Endothelial cell of umbilical vein (primary cell): ENCODE results near the gene SHISA9. TPM values are rescaled to one million over a fixed set of nuclear protein-coding genes. Genes with fewer than 3 reads are reported as not detected.

Experiments used
- BruUV-seq: library from RNA; stranded (reverse); fragments of 400-500 nt; replicated peaks from 2 replicates; lab custom pipeline; 2021; lab: Mats Ljungman, UMichigan
- CTCF ChIA-PET: fragments of 300-600, 350-600 bp; sonication (Branson Sonifier 250); formaldehyde crosslinking; loops from one replicate; lab custom pipeline; 2021; ENCODE audit warnings: antibody characterized with exemption, inconsistent platforms; lab: Charles Lee
- POLR2A ChIA-PET: fragments of 300-600, 350-600 bp; sonication (Branson Sonifier 250); formaldehyde crosslinking; loops from one replicate; lab custom pipeline; 2021; ENCODE audit warnings: antibody characterized with exemption, inconsistent platforms; lab: Charles Lee
- DNase-seq: peaks from one replicate; pipeline ENCODE4 v3.0.0-alpha.2; 2011; ENCODE audit warnings: low read depth, low spot score
- FAIRE-seq: peaks from 2 replicates; lab custom pipeline; 2011; peaks lifted over from hg19 to GRCh38; lab: Jason Lieb, UNC
- H2AFZ ChIP-seq: 2 replicates; pipeline ENCODE4 v1.6.0; 2012; ENCODE audit warnings: low read depth, low read length, control low read depth, inconsistent platforms
- H3K27ac ChIP-seq: 2 replicates; pipeline ENCODE4 v1.5.1; 2011; ENCODE audit warnings: low read depth, mild to moderate bottlenecking, control low read depth, low read length, moderate library complexity; ENCODE audit not compliant: insufficient read depth
- H3K27me3 ChIP-seq, 2 experiments: 2 replicates each; pipeline versions ENCODE4 v1.6.0 to v1.6.1; 2011; ENCODE audit warnings: low read length in 2 of 2, mixed read lengths in 1 of 2; ENCODE audit not compliant: control insufficient read depth in 2 of 2, insufficient read depth in 2 of 2
- H3K36me3 ChIP-seq, 2 experiments: 2 replicates in 1 of 2; 3 replicates in 1 of 2; pipeline ENCODE4 v1.5.1; 2011; ENCODE audit warnings: low read length in 2 of 2, mild to moderate bottlenecking in 1 of 2, moderate library complexity in 1 of 2; ENCODE audit not compliant: control insufficient read depth in 2 of 2, insufficient read depth in 2 of 2; ENCODE audit errors: extremely low read depth in 1 of 2
- H3K4me1 ChIP-seq: 3 replicates; pipeline ENCODE4 v1.5.1; 2011; ENCODE audit warnings: mild to moderate bottlenecking, low read length; ENCODE audit not compliant: control insufficient read depth, insufficient read depth; ENCODE audit errors: extremely low read depth
- H3K4me2 ChIP-seq: 2 replicates; pipeline ENCODE4 v1.6.1; 2011; ENCODE audit warnings: low read length, control low read depth, mixed read lengths; ENCODE audit not compliant: insufficient read depth
- H3K4me3 ChIP-seq, 3 experiments: fragments of 200-600 bp in 1 of 3; sonication (generic), shearing (Covaris generic) in 1 of 3; replicated peaks in 1 of 3; 2 replicates each; pipeline ENCODE4 v1.5.1; 2011 to 2016; ENCODE audit warnings: control low read depth in 3 of 3, low read length in 3 of 3, mild to moderate bottlenecking in 2 of 3, inconsistent platforms in 1 of 3, low read depth in 1 of 3, moderate library complexity in 1 of 3; ENCODE audit not compliant: insufficient read depth in 1 of 3
- H3K79me2 ChIP-seq: 2 replicates; pipeline ENCODE4 v1.6.0; 2012; ENCODE audit warnings: low read length, inconsistent platforms; ENCODE audit not compliant: control insufficient read depth, insufficient read depth
- H3K9ac ChIP-seq: replicated peaks from 2 replicates; pipeline ENCODE3; 2011; ENCODE audit warnings: low read length, control low read depth; ENCODE audit not compliant: insufficient read depth; ENCODE audit errors: extremely low read depth
- H3K9me1 ChIP-seq: replicated peaks from 3 replicates; pipeline ENCODE4 v1.6.0; 2011; ENCODE audit warnings: mild to moderate bottlenecking, low read length; ENCODE audit not compliant: control insufficient read depth, insufficient read depth; ENCODE audit errors: extremely low read depth
- H3K9me3 ChIP-seq: replicated peaks from 2 replicates; pipeline ENCODE4 v1.5.1; 2012; ENCODE audit warnings: low read length, inconsistent platforms; ENCODE audit not compliant: control insufficient read depth, insufficient read depth
- H4K20me1 ChIP-seq: replicated peaks from 2 replicates; pipeline ENCODE3; 2011; ENCODE audit warnings: mild to moderate bottlenecking, low read length; ENCODE audit not compliant: control insufficient read depth, insufficient read depth; ENCODE audit errors: extremely low read depth
- CTCF ChIP-seq, 2 donors: IDR thresholded peaks; 1 replicate in 1 of 2; 2 replicates in 1 of 2; pipeline ENCODE4 v1.5.1; 2011; ENCODE audit warnings: low read length in 2 of 2, mild to moderate bottlenecking in 2 of 2, moderate library complexity in 2 of 2, control low read depth in 1 of 2, inconsistent platforms in 1 of 2, low read depth in 1 of 2; ENCODE audit not compliant: insufficient read depth in 1 of 2; ENCODE audit errors: extremely low read depth in 1 of 2
- EZH2 ChIP-seq: IDR thresholded peaks from 2 replicates; pipeline ENCODE4 v1.6.1; 2012; ENCODE audit warnings: borderline replicate concordance, low read depth, mild to moderate bottlenecking, moderate library complexity, low read length, inconsistent platforms; ENCODE audit not compliant: severe bottlenecking
- FOS ChIP-seq: IDR thresholded peaks from 2 replicates; pipeline ENCODE4 v1.6.1; 2011; ENCODE audit warnings: mild to moderate bottlenecking, low read length, moderate library complexity, borderline replicate concordance; ENCODE audit not compliant: insufficient read depth
- GATA2 ChIP-seq: IDR thresholded peaks from 2 replicates; pipeline ENCODE4 v1.7.0; 2011; ENCODE audit warnings: low read depth, mild to moderate bottlenecking, moderate library complexity, mixed read lengths, low read length; ENCODE audit not compliant: insufficient read length, insufficient read depth
- JUN ChIP-seq: IDR thresholded peaks from 2 replicates; pipeline ENCODE4 v1.6.1; 2011; ENCODE audit warnings: borderline replicate concordance, low read depth; ENCODE audit not compliant: insufficient read length, insufficient read depth
- MAX ChIP-seq: IDR thresholded peaks from 2 replicates; pipeline ENCODE4 v1.6.1; 2011; ENCODE audit not compliant: insufficient read depth, insufficient read length
- MYC ChIP-seq: IDR thresholded peaks from one replicate; pipeline ENCODE4 v1.6.1; 2011; ENCODE audit warnings: mild to moderate bottlenecking, low read depth, low read length
- POLR2A ChIP-seq: IDR thresholded peaks from 2 replicates; pipeline ENCODE4 v1.6.1; 2012; ENCODE audit warnings: low read depth, mild to moderate bottlenecking, control low read depth, low read length
- POLR2AphosphoS5 ChIP-seq: IDR thresholded peaks from 2 replicates; pipeline ENCODE4 v1.6.1; 2012; ENCODE audit warnings: low read depth, mild to moderate bottlenecking, control low read depth, low read length, moderate library complexity; ENCODE audit not compliant: insufficient read depth
- dilution Hi-C: fragments of 300-500 bp; cut with MboI; formaldehyde crosslinking; loops from one replicate; pipeline ENCODE4 v1.15.0; 2019; ENCODE audit warnings: low sequenced_read_pairs; ENCODE audit not compliant: extremely low pct_ligation_motif_present
- intact Hi-C: fragments of 100-400 bp; cut with micrococcal nuclease; formaldehyde crosslinking; loops from one replicate; pipeline ENCODE4 v1.10.0; 2022
- polyA plus RNA-seq, 4 experiments: library from polyadenylated mRNA; depleted of rRNA in 3 of 4; stranded (reverse) in 3 of 4; unstranded in 1 of 4; fragments of >200 nt; gene quantifications; 2 replicates each; pipeline versions ENCODE4 v1.2.1 to v1.2.3, GENCODE V29; 2011 to 2012; ENCODE audit warnings: missing spikeins in 1 of 4
- total RNA-seq: library from RNA; stranded (reverse); gene quantifications from 2 replicates; pipeline ENCODE4 v1.2.3, GENCODE V29; 2021

SHISA9 gene
- total and polyA plus RNA-seq, 2 donors (not counting 3 experiments of a cell fraction or from before 2014, with no cell fraction given): not detected

GRCh38 chr16:13063457-13063856 is 162.1 kb downstream of the SHISA9 start:
- POLR2A ChIA-PET: no interaction called here
- dilution Hi-C loops: no loop called here
- H3K4me2 ChIP-seq: no peak overlapping the region
- H3K4me1 ChIP-seq: no peaks in the 10 kb centered on the region
- no peaks in the 10 kb centered on the region for H3K9me1 ChIP-seq
- BruUV-seq: no TSS peak
- peaks cover 5% of the 10 kb centered on the region for H3K9me3 ChIP-seq
- no peak for DNase-seq
- no peak for TF ChIP-seq EZH2
- no peak for TF ChIP-seq GATA2
- TF ChIP-seq MAX: no peak
- no peak for TF ChIP-seq JUN
- TF ChIP-seq FOS: no peak
- no peak for TF ChIP-seq POLR2A
- TF ChIP-seq POLR2AphosphoS5: no peak
- CTCF ChIA-PET: no interaction called here
- no peak overlapping the region for H2AFZ ChIP-seq
- H3K4me3 ChIP-seq: no peak overlapping the region
- H3K9ac ChIP-seq: no peak overlapping the region
- H3K27ac ChIP-seq: no peak overlapping the region
- H3K79me2 ChIP-seq: no peaks in the 10 kb centered on the region
- no peaks in the 10 kb centered on the region for H3K36me3 ChIP-seq
- H4K20me1 ChIP-seq: no peaks in the 10 kb centered on the region
- intact Hi-C loops: no loop called here
- H3K27me3 ChIP-seq: no peaks in the 10 kb centered on the region
- no peak for FAIRE-seq

GRCh38 chr16:13064821-13065220 is 163.4 kb downstream of the SHISA9 start:
- Histone ChIP-seq H3K9me3 (peaks cover 8% of the 10 kb centered on the region), H3K79me2 (no peaks in the 10 kb centered on the region), H4K20me1 (no peaks in the 10 kb centered on the region), H2AFZ (no peak overlapping the region), H3K9me1 (no peaks in the 10 kb centered on the region), H3K27me3 (no peaks in the 10 kb centered on the region), H3K27ac (no peak overlapping the region), H3K36me3 (no peaks in the 10 kb centered on the region), H3K4me1 (no peaks in the 10 kb centered on the region), H3K9ac (no peak overlapping the region), H3K4me2 (no peak overlapping the region), H3K4me3 (no peak overlapping the region)
- CTCF ChIA-PET: no interaction called here
- POLR2A ChIA-PET: no interaction called here
- DNase-seq (no peak), FAIRE-seq (no peak)
- dilution Hi-C loops: no loop called here
- BruUV-seq: no TSS peak
- intact Hi-C loops: no loop called here
- TF ChIP-seq MAX (no peak), FOS (no peak), JUN (no peak), MYC (no peak), POLR2A (no peak), POLR2AphosphoS5 (no peak), GATA2 (no peak), EZH2 (no peak), CTCF (IDR thresholded peaks at IDR 0.05; ENCODE audit: extremely low read depth in 1 of 2, insufficient read depth in 1 of 2, low read depth in 1 of 2, low read length in 2 of 2) (no peak)
